Activated gamma-delta T cell treated with anti-CD3 and anti-CD28 coated beads, Interleukin-2, amount 50 U/mL, for 16 hours (primary cell): Measurements from ENCODE around the gene PACRG.

Source experiments
- DNase-seq: peaks from one replicate; pipeline ENCODE4 v3.0.0-alpha.2; 2020; ENCODE audit warnings: low read depth

PACRG gene

GRCh38 chr6:162866656-162867055 lies 138.9 kb downstream of the PACRG start:
- DNase-seq: no peak

GRCh38 chr6:162868397-162868796 lies 140.6 kb downstream of the PACRG start:
- no peak for DNase-seq

GRCh38 chr6:162871966-162872365 lies 144.2 kb downstream of the PACRG start:
- DNase-seq: no peak

DNA sequence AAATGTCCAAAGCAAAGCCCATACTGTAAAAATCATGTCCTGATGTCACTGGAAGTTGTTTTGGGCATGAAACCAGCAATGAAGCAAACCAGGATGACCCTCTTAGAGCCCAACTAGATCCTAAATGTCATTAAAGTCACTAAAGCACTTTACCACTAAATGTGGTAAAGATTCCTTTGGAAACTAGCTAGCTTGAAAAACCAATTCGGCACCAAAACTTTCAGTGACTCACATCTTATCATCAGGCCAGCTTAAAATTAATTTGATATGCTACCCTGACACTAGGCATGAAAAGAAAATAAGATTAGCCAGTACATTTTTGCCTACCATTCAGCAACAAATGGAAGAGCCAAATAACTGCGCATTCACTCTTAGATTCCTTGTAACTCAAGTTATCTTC lies 145.8 kb downstream of the PACRG start:
- no peak for DNase-seq

GRCh38 chr6:162875070-162875469 lies 147.3 kb downstream of the PACRG start:
- no peak for DNase-seq

- no peak for DNase-seq
Observed at GRCh38 chr6:162882801-162883481, 155.2 kb downstream of the PACRG start.

GRCh38 chr6:162887981-162888689 lies 160.4 kb downstream of the PACRG start:
- DNase-seq: no peak

GRCh38 chr6:162889303-162889702 lies 161.5 kb downstream of the PACRG start:
- no peak for DNase-seq

DNA sequence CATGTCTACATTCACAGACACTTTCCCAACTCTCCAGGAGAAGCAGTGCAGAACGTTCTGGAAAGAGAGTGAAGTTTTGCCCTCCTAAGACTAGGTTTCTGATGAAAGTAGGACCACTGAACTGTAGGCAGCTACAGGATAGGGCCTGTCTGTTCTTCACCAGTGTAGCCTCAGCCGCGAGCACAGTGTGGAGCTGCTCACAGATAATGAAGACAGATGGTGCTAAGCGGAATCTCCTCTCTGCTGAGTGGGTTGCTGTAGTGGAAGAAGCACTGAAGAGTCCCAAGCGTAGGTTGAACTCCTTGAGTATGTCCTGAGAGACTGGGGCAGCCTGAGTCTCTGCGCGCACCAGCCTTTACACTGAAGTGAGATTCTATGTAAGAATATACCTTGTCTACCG lies 170.2 kb downstream of the PACRG start:
- no peak for DNase-seq

GRCh38 chr6:162899148-162899547 lies 171.4 kb downstream of the PACRG start:
- DNase-seq: no peak

DNA sequence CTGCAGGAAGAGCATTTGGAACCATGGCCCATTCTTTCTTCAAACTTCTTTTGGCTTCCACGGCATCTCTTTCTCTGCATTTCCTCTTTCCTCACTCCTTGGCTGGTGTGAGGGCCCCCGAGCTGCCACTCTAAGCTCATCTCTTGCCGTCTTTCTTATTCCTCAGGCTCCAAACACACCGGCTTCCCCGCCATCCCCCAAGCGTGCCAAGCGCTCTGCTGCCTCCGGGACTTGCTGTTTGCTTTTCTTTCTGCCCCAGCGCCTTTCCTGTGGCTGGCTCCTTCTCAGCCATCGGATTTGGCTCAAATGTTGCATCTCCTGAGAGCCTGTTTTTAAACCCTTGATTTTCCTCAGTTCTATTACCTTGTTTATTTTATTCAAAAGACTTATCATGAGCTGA lies 172.7 kb downstream of the PACRG start:
- no peak for DNase-seq

DNA sequence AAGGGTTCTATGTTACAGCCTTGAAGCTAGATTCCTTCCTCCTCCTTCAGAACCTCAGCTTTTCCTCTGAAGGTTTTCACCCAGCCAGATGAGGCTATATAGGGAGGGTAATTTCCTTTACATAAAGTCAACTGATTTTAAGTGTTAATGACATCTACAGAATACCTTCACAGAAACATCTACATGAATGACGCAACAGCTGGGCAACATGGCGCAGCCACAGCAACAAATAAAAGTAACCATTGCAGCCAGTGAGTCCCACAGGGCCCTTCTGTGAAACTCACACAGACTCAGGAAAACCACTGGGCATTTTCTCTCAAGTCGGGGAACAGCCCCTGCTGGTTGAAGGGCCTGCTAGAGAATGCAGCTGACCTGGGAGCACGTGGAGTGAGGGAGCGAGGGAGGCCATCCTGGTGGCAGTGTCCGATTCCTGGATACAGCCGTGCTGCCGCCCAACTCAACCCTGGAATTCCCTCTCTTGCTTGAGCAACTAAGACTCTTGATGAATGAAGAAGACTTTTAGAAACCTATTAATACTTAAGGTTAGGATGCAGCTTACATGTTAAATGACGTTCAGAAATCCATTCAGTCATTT lies 176.4 kb downstream of the PACRG start:
- no peak for DNase-seq

DNA sequence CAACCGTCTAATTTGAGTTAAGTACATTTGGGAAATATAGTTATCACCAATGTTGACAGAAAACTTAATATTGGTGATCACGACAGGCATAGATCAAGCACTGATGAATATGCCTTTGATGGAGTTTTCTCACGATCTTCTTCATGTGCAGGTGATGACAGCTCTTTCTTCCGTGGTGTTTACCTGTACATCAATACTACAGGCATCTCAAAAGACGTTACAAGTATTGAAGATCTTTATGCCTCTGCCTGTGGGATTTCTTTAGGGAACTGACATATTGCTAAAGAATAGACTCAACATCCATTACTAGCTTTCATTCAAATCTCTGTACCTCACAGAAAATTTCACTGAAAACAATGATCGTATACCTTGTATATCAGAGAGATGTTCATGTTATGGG lies 178.7 kb downstream of the PACRG start:
- no peak for DNase-seq

DNA sequence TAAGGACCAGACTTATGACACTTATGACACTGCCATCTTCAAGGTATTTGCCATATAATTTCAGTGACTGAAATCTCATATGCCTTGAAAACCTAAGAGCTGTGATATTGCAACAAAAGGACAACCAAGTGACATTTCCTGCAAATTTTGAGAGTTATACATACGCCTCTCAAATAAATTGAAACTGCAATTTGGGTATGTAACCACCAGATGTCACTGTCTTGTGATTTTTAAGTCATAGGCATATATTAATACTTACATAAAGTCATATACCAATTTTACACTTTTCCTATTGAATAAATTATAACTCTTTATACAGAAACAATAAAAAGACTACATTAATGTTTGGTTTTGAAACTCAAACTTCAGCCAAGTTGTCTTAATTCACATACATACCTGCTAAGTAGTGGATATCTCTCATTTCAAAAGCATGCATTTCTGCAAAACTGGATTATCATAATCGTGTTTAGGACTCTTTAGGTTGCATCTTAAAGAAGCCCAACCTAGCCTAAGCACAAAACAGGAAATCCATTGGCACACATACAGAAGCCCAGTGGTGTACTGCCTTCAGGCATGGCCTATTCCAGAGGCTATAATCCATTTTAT lies 180.2 kb downstream of the PACRG start:
- DNase-seq: no peak

GRCh38 chr6:162913206-162913605 lies 185.4 kb downstream of the PACRG start:
- no peak for DNase-seq

DNA sequence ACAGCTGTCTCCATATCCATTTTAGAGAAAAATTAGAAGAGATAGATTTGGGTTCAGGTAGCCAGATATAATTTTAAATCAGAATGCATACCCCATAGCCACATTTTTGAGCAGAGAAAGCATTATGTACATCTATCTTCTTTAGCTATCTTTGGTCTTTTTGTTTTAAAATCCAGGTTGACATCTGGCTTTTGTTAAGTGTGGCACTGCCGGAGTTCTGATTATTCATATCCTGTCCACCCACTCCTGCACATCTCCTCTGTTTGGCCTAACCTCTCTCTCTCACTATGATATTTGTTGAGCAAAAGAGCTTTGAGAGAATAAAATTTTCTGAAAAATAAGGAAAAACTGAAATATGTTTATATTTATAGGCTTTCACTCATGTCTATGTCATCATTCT lies 189.7 kb downstream of the PACRG start:
- DNase-seq: no peak

DNA sequence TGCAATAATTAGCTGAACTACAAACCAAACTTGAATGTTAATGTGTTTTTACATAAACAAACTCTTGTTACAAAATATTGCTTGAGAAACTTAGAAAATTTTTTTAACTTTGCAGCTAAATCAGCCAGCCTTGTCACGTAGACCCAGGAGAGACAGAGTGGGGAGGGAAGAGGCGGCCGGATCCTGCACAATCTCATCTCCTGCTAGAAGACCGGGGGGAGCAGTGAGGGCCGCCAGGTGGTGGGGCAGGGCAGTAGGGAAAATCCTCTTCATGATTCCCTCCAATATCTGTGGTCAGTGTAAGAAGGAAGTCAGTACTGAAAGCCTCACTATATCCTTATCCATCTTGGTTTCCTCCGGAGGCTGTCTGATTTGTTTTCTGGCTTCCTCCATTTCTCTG lies 193.3 kb downstream of the PACRG start:
- DNase-seq: no peak

DNA sequence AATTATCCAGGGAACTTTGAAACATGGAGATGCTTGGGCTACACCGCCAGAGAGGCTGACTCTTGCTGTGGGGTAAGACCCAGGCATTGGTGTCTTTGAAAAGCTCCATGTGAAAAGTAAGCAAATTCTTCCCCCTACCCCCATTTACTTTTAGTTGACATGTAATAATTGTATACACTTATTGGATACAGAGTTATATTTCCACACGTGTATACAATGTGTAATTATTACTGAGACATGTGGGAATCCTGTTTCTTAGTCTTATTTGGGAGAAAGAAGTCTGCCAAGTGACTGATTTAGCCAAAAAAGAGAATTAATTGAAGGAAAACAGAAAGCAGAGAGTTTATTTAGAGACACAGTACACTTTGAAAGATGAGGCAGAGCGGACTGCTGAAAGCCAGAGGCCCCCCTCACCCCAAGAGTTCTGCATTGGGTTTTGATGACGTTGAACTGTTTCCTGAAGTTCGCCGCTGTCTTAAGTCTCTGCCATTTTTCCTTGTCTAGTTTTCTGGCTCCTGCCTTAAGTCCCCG lies 193.8 kb downstream of the PACRG start:
- DNase-seq: no peak

- no peak for DNase-seq
Observed at GRCh38 chr6:162922563-162923166, 194.9 kb downstream of the PACRG start.

GRCh38 chr6:162934844-162935243 lies 207.1 kb downstream of the PACRG start:
- no peak for DNase-seq

GRCh38 chr6:162940426-162940825 lies 212.7 kb downstream of the PACRG start:
- no peak for DNase-seq

DNA sequence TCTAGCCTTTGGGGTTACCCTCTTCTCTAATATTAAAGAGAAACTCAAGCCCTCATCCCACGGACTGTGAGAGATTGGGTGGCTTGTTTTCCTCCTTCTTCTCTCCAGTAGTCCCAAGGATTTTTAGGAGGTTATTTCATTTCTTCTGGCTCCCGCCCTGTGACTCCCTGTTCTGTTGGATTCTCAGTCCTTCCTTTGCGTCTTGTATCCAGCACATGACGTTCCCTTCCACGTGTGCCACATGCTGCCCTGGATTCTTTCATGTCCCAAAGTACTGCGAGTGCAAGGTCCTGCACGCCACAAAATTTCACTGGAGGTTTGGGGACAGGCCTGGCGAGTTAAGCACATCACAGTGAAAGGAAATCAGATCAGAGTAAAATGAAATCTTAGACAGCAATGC lies 213.4 kb downstream of the PACRG start:
- no peak for DNase-seq
